GM20000 (cell line): ENCODE data around the gene TBC1D14.

Experiments
- DNase-seq: peaks from one replicate; pipeline ENCODE4 v3.0.0; 2012; ENCODE audit warnings: low spot score
- CTCF ChIP-seq: IDR thresholded peaks from 2 replicates; pipeline ENCODE4 v1.5.1; 2012; ENCODE audit warnings: mild to moderate bottlenecking, control low read depth; ENCODE audit errors: extremely low read depth, missing control alignments

The TBC1D14 gene

GRCh38 chr4:7027913-7028312 is 118.3 kb downstream of the TBC1D14 start:
- no peak for DNase-seq
- no peak for TF ChIP-seq CTCF

- DNase-seq: no peak
- no peak for TF ChIP-seq CTCF
Measured at GRCh38 chr4:7029212-7029611, 119.6 kb downstream of the TBC1D14 start.

GRCh38 chr4:7029921-7030320 is 120.3 kb downstream of the TBC1D14 start:
- TF ChIP-seq CTCF: no peak
- no peak for DNase-seq

- DNase-seq: no peak
- TF ChIP-seq CTCF: no peak
Measured at GRCh38 chr4:7030856-7031255, 121.2 kb downstream of the TBC1D14 start.

GRCh38 chr4:7031558-7032449 is 122.2 kb downstream of the TBC1D14 start:
- no peak for TF ChIP-seq CTCF
- no peak for DNase-seq

GRCh38 chr4:7032596-7032995 is 123.0 kb downstream of the TBC1D14 start:
- no peak for DNase-seq
- TF ChIP-seq CTCF: no peak

- no peak for DNase-seq
- no peak for TF ChIP-seq CTCF
Measured at GRCh38 chr4:7034262-7035081, 124.8 kb downstream of the TBC1D14 start.
